Activated CD4-positive, alpha-beta T cell treated with anti-CD3 and anti-CD28 coated beads, Interleukin-2, Interleukin-6, amounts not matched to agents 100 ng/mL and 50 ng/mL, durations not matched to agents 16 hours and 8 hours (primary cell): ENCODE data around the gene UBE2L5.

Source experiments
- DNase-seq: peaks from one replicate; pipeline ENCODE4 v3.0.0-alpha.2; 2020

UBE2L5 gene

GRCh38 chr13:30422054-30422839 lies at the start of gene UBE2L5:
Gene UBE2L5 (plus strand): TSS chr13:30422493. CDS start chr13:30427991, 5,498 bp downstream.
- peak; percentile 81 for DNase-seq

GRCh38 chr13:30373727-30374126 lies 48.6 kb upstream of the UBE2L5 start:
- DNase-seq, result peak; percentile 51

GRCh38 chr13:30375265-30375835 lies 46.9 kb upstream of the UBE2L5 start:
- DNase-seq, result no peak

GRCh38 chr13:30376426-30377311 lies 45.6 kb upstream of the UBE2L5 start:
- DNase-seq, result peak; percentile 88

- DNase-seq, result no peak
Observed at GRCh38 chr13:30377312-30377685, 45.0 kb upstream of the UBE2L5 start.

GRCh38 chr13:30378191-30378590 lies 44.1 kb upstream of the UBE2L5 start:
- DNase-seq, result no peak

- no peak for DNase-seq
Observed at GRCh38 chr13:30381049-30381448, 41.2 kb upstream of the UBE2L5 start.

GRCh38 chr13:30382836-30383525 lies 39.3 kb upstream of the UBE2L5 start:
- DNase-seq, result peak; percentile 7

- DNase-seq, result no peak
Observed at GRCh38 chr13:30388406-30389283, 33.6 kb upstream of the UBE2L5 start.

- DNase-seq, result no peak
Observed at GRCh38 chr13:30391956-30392680, 30.2 kb upstream of the UBE2L5 start.

- DNase-seq, result no peak
Observed at GRCh38 chr13:30392681-30393045, 29.6 kb upstream of the UBE2L5 start.

- peak; percentile 63 for DNase-seq
Observed at GRCh38 chr13:30394751-30395191, 27.5 kb upstream of the UBE2L5 start.

- peak; percentile 75 for DNase-seq
Observed at GRCh38 chr13:30395192-30396158, 26.8 kb upstream of the UBE2L5 start.

- no peak for DNase-seq
Observed at GRCh38 chr13:30396434-30397075, 25.7 kb upstream of the UBE2L5 start.

- no peak for DNase-seq
Observed at GRCh38 chr13:30398601-30399072, 23.7 kb upstream of the UBE2L5 start.

GRCh38 chr13:30400376-30400775 lies 21.9 kb upstream of the UBE2L5 start:
- no peak for DNase-seq

GRCh38 chr13:30401347-30401746 lies 20.9 kb upstream of the UBE2L5 start:
- no peak for DNase-seq

- DNase-seq, result no peak
Observed at GRCh38 chr13:30403456-30403855, 18.8 kb upstream of the UBE2L5 start.

GRCh38 chr13:30404207-30404606 lies 18.1 kb upstream of the UBE2L5 start:
- DNase-seq, result no peak
